Testis (tissue), 5 donors: ENCODE data around the gene ADRB2. TPM values are rescaled to one million over a fixed set of nuclear protein-coding genes. Genes with fewer than 3 reads are reported as not detected.

Experiments used
- DNase-seq: peaks from one replicate; pipeline ENCODE4 v3.0.0-alpha.2; 2019
- H3K27ac ChIP-seq, 2 donors: fragments of 200-600 bp; sonication (generic); one replicate each; pipeline ENCODE4 v1.5.1; 2019
- H3K27me3 ChIP-seq: fragments of 200-600 bp; sonication (generic); one replicate; pipeline ENCODE4 v1.5.1; 2019
- H3K36me3 ChIP-seq: fragments of 200-600 bp; sonication (generic); one replicate; pipeline ENCODE4 v1.5.1; 2017; ENCODE audit warnings: low read depth; ENCODE audit errors: missing control alignments
- H3K4me1 ChIP-seq: fragments of 200-600 bp; sonication (generic); one replicate; pipeline ENCODE4 v1.5.1; 2019
- H3K4me3 ChIP-seq, 2 donors: fragments of 200-600 bp; sonication (generic); one replicate each; pipeline ENCODE4 v1.5.1; 2017 to 2019
- H3K9me3 ChIP-seq: fragments of 200-600 bp; sonication (generic); one replicate; pipeline ENCODE4 v1.5.1; 2017
- CTCF ChIP-seq, 3 experiments: fragments of 450-650 bp in 2 of 3; fragments of 200-600 bp in 1 of 3; sonication (generic) in 1 of 3; IDR thresholded peaks; one replicate each; pipeline ENCODE4 v1.5.1; 2016 to 2019; ENCODE audit warnings: antibody characterized with exemption in 3 of 3, mild to moderate bottlenecking in 2 of 3, moderate library complexity in 1 of 3
- POLR2A ChIP-seq: fragments of 450-650 bp; IDR thresholded peaks from one replicate; pipeline ENCODE4 v1.6.1; 2017; ENCODE audit warnings: antibody characterized with exemption, mild to moderate bottlenecking, moderate library complexity
- WGBS, 2 donors: methylation state at CpG; one replicate each; pipeline ENCODE4 v1.1.5; 2018; 5-methylcytosine and 5-hydroxymethylcytosine counted together
- intact Hi-C: fragments of 100-400 bp; cut with DNase I; formaldehyde crosslinking; loops from one replicate; pipeline ENCODE4 v1.15.1; 2023; ENCODE audit warnings: low total_unique reads
- long read RNA-seq, 2 donors: transcript quantifications; one replicate each; lab custom pipeline, GENCODE V29; 2026
- polyA plus RNA-seq: library from polyadenylated mRNA; stranded (reverse); fragments of 350-450 nt; fragmentation: Illumina TruSeq; extraction: RNeasy Lipid Tissue Mini Kit (QIAGEN cat#74804); gene quantifications from one replicate; pipeline ENCODE4 v1.2.3, GENCODE V29; 2014; ENCODE audit warnings: low read depth, low replicate concordance; ENCODE audit not compliant: insufficient read depth
- total RNA-seq, 2 donors: library from RNA; depleted of rRNA; stranded (reverse); fragments of >200 nt; gene quantifications; one replicate each; pipeline ENCODE4 v1.2.3, GENCODE V29; 2016

Gene ADRB2
- total RNA-seq (under 1 TPM; 0.79 to 0.93 TPM), polyA plus RNA-seq (0.76 TPM)
- long read RNA-seq, donor 1, partial matches to known transcripts = 0 of 1 reads
- long read RNA-seq, donor 1, other reads (novel, unspliced or antisense) = 0 of 1 reads
- long read RNA-seq, donor 2 = 0 reads

DNA sequence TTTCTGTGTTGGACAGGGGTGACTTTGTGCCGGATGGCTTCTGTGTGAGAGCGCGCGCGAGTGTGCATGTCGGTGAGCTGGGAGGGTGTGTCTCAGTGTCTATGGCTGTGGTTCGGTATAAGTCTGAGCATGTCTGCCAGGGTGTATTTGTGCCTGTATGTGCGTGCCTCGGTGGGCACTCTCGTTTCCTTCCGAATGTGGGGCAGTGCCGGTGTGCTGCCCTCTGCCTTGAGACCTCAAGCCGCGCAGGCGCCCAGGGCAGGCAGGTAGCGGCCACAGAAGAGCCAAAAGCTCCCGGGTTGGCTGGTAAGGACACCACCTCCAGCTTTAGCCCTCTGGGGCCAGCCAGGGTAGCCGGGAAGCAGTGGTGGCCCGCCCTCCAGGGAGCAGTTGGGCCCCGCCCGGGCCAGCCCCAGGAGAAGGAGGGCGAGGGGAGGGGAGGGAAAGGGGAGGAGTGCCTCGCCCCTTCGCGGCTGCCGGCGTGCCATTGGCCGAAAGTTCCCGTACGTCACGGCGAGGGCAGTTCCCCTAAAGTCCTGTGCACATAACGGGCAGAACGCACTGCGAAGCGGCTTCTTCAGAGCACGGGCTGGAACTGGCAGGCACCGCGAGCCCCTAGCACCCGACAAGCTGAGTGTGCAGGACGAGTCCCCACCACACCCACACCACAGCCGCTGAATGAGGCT is at the start of gene ADRB2:
TSS of gene ADRB2 (plus strand) at position 559 of the 686 bp plus-strand sequence. CDS start 221 bp downstream, outside the sequence.
- H3K36me3 ChIP-seq = no peaks in the 10 kb centered on the region
- TF ChIP-seq POLR2A (no peak), CTCF (IDR thresholded peaks at IDR 0.05) (no peak)
- 1 to 2% methylated on average over 11 to 38 of the region's 42 CpGs for WGBS, 2 donors
- H3K4me3 ChIP-seq = peak within 1 kb of the TSS; percentile 51 to 74
- H3K27ac ChIP-seq = peak within 1 kb of the TSS in 1 of 2 donors; percentile 32
- H3K4me1 ChIP-seq = peaks cover 6% of the 10 kb centered on the region
- peak; percentile 92 for DNase-seq
- H3K9me3 ChIP-seq = no peaks in the 10 kb centered on the region
- H3K27me3 ChIP-seq = no peaks in the 10 kb centered on the region
- intact Hi-C loops = no loop called here

DNA sequence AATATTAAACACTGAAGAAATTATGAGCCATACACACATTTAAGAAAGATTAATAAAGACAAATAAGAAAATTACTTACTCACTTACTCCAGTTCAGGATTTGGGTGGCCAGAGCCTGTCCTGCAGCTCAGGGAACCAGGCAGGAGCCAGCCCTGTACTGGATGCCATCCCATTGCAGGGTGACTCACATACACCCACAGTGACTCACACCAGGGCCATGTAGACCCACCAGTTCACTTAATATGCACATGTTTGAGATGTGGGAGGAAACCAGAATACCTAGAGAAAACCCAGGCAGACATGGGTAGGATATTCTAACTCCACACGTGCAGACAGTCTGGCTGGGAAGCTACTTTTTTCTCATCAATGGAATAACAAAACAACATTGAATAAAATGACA is 49.6 kb upstream of the ADRB2 start:
- WGBS, 2 donors = 64 to 70% methylated on average over 1 of the region's 1 CpG
- no peaks in the 10 kb centered on the region for H3K9me3 ChIP-seq
- intact Hi-C loops = no loop called here
- no peaks in the 10 kb centered on the region for H3K27me3 ChIP-seq
- no peaks in the 10 kb centered on the region for H3K36me3 ChIP-seq
- no peak overlapping the region for H3K27ac ChIP-seq
- H3K4me1 ChIP-seq = no peaks in the 10 kb centered on the region
- no peak for DNase-seq
- H3K4me3 ChIP-seq = no peak overlapping the region
- no peak for TF ChIP-seq CTCF (IDR thresholded peaks at IDR 0.05)

GRCh38 chr5:148778882-148779281 is 47.5 kb upstream of the ADRB2 start:
- no peaks in the 10 kb centered on the region for H3K4me1 ChIP-seq
- no peaks in the 10 kb centered on the region for H3K27me3 ChIP-seq
- DNase-seq = no peak
- no peak overlapping the region for H3K4me3 ChIP-seq
- intact Hi-C loops = no loop called here
- no peak overlapping the region for H3K27ac ChIP-seq
- H3K36me3 ChIP-seq = no peaks in the 10 kb centered on the region
- TF ChIP-seq POLR2A (no peak), CTCF (IDR thresholded peaks at IDR 0.05) (no peak)
- H3K9me3 ChIP-seq = no peaks in the 10 kb centered on the region

DNA sequence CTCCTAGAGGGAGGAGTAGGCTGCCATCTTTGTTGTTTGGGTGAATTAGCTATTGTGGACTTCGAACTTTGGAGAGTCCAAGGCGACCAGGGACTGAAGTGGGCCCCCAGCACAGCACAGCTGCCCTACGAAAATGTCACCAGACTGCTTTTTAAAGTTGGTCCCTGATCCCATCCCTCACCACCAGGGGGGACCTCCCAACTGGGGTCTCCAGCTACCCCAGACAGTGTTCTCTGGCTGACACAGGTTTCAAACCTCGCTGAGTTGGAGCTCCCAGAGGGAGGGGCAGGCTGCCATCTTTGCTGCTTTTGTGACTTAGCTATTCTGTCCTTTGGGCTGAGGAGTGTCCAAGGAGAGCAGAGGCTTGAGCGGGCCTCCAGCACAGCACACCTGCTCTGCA is 45.7 kb upstream of the ADRB2 start:
- Histone ChIP-seq H3K4me3 (no peak overlapping the region), H3K36me3 (no peaks in the 10 kb centered on the region), H3K27ac (no peak overlapping the region), H3K4me1 (no peaks in the 10 kb centered on the region), H3K9me3 (no peaks in the 10 kb centered on the region), H3K27me3 (no peaks in the 10 kb centered on the region)
- no peak for TF ChIP-seq CTCF (IDR thresholded peaks at IDR 0.05)
- no peak for TF ChIP-seq POLR2A
- WGBS, 2 donors = 74 to 79% methylated on average over 5 of the region's 5 CpGs
- no peak for DNase-seq
- intact Hi-C loops = no loop called here

DNA sequence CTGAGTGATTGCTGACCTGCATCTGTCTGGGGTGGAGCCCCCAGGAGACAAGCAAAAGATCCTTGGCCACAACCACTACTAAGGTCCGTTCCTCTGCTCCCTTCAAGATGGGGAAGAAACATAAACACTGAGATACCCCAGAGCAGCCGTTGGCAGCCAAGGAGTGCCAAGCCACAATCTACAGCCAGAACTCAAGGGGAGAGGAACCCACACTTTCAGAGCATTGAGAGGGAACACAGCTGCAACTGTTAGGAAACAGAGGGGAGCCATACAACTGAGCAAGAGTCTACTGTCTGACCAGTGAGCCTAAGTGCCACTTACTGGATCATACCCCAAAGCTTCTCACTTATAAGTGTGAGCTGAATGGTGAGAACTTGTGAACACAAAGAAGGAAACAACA is 44.6 kb upstream of the ADRB2 start:
- 93% methylated on average over 2 of the region's 2 CpGs; no CpG with 5 or more reads in 1 of the 2 donors for WGBS, 2 donors
- no peak for TF ChIP-seq POLR2A
- no peak for TF ChIP-seq CTCF (IDR thresholded peaks at IDR 0.05)
- no peaks in the 10 kb centered on the region for H3K9me3 ChIP-seq

More for the DNA sequence above, 44.6 kb upstream of the ADRB2 start:
- no peak for DNase-seq
- Histone ChIP-seq H3K4me1 (no peaks in the 10 kb centered on the region), H3K27me3 (no peaks in the 10 kb centered on the region), H3K36me3 (no peaks in the 10 kb centered on the region), H3K4me3 (no peak overlapping the region), H3K27ac (no peak overlapping the region)
- intact Hi-C loops = no loop called here
